HG03103 (cell line): ENCODE data around the gene NEO1.

Source experiments
- ATAC-seq: cut with Tn5 transposase; IDR thresholded peaks from one replicate; pipeline ENCODE4 v1.9.1; 2021; ENCODE audit warnings: low read depth; ENCODE audit not compliant: unreplicated experiment

NEO1 gene

DNA sequence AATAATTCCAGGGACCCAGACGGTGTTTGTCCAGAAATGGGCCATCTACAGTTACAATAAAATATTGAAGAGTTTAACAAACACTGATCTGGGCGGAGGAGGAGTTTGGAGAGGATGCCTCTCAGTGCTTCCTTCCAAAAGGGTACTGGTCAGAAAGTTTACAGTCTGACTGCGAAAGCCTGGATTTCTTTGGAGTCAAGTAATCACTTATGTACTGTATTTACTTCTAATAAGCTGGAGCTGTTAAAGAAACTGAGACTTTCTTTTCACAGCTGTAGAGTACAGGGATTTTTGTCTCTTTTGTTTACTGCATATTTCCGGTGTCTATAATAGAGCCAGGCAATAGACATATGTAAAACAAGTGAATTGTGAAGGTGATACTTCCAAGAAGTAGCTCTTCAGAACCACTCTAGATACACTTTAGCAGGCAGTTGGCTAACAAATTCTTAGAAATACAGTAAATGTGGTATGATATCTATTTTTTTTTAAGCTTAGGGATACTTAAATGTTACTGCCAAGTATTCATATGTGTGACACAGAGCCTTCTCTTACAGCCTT, 22.1 kb upstream of the NEO1 start:
- no peak for ATAC-seq

DNA sequence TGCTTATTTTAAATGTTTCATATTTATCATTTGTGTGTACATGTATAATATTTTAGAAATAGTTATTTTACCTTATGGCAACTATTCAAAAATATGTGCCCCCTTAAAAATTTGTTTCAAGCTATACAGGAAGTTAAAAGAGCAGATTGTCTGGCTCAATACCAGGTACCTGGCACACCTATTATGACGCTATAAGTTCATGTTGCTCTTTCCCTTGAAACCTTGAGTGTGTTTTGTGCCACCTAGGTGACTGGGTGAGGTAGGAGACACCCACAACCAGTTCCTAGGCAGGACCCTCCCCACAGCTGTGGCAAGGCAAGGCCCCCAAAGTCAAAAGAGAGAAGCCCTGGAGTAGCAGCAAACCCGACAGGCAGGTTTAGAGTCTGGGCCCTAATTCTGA, 20.6 kb upstream of the NEO1 start:
- ATAC-seq, result no peak

GRCh38 chr15:73033611-73034010, 18.7 kb upstream of the NEO1 start:
- no peak for ATAC-seq

DNA sequence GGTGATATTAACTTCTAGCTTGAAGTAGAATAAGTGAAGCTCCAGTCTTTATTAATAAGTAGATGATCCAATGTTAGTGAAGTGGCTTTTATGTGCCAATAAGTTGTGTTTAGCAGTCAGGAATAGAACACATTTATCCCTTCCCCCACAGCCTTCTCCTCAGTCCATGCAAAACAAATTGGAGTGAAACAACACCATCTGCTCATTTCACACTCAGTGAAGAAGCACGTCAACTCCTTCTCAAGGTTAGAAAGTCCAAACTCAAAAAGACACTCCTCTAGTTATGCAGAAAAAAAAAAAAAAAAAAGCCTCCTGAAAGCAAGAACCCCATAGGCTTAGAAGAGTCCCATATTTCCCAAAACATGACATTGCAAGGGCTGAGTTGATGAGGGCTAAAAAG, 18.0 kb upstream of the NEO1 start:
- ATAC-seq, result no peak

DNA sequence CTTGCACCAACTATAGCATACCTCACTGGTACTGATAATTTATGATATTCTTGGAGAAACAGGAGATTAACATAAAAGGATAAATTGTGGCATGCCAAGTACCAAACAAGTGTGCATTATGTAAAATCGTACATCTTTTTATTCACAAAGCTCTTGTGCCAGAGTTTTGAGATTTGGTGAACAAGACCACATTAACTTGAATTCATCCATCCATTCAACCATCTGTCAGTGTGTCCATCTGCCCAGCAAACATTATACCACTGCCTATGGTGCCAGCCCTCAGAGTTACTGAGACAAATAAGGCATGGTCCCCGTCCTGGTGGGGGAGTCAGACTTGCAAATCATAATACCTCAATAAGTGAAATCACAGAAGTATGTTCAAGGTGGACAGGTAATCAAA, 17.0 kb upstream of the NEO1 start:
- ATAC-seq, result no peak

DNA sequence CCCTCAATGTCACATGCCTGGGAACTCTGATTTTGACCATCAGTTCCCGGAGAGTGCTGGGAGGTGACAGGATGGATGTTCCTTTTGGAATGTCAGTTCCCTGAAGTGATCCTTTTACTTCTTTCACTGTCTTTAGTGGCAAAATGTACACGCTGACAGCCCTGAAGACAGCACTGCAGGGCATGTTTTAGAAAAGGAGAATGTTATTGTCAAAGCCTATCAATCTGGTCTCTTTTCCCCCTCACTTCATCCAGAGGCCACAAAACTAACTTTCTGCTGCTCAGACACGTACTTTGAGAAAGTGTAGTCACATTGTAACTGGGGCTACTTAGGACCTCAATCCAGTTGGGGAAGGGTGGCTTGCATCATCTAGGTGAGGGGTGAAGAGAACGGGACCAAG, 14.0 kb upstream of the NEO1 start:
- ATAC-seq, result no peak

DNA sequence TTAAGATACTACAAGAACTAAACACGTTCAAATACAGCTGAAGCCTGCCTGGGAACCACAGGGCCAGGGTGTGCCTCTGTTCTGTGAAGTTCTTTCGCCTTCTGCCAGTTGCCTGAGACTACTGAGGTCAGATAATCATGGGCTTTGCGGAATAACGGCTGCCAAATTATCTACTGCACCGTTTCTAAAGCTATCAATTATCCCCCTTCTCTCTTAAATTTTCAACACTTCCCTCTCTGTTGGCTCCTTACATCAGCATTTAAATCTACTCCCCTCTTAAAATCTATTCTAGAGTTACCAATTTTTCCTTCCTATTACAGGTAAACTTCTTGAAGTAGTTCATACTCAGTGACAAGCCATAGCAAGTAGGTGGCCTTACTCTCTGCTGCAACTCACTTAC, 6.2 kb upstream of the NEO1 start:
- no peak for ATAC-seq

GRCh38 chr15:73047882-73048281, 4.4 kb upstream of the NEO1 start:
- no peak for ATAC-seq

GRCh38 chr15:73048624-73049295, 3.5 kb upstream of the NEO1 start:
- no peak for ATAC-seq

DNA sequence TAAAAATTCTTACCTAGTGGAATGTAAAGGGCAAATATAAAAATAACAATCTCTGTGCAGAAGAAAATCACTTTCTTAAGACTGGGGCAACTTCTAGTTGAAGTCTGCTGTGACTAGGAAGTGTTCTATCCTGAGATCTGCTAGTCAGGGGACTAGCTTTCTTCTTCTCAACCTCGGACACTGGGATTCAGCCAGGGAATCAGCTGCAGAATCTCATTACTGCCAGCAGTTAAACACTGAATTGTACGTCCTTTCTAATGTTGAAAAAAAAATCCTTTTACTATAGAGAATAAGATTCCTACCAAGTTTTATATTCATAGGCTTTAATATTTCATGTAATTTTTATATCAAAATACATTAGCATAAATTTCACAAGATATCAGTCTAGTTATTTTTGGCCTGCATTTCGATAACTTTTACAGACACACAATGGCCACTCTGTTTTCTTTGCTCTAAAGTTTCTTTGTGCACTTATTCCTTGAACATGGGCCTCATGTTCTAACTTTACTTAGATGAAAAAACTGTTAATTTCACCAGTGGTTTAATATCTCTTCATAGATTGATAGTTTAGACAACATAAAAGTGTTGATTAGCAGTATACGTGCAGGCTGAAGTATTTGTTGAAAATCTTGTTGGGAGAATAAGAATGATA, 2.6 kb upstream of the NEO1 start:
- no peak for ATAC-seq

GRCh38 chr15:73050561-73051295, 1.5 kb upstream of the NEO1 start:
- no peak for ATAC-seq

- ATAC-seq, result no peak
These were observed 864 bp upstream of the NEO1 start for GRCh38 chr15:73051391-73051806.

DNA sequence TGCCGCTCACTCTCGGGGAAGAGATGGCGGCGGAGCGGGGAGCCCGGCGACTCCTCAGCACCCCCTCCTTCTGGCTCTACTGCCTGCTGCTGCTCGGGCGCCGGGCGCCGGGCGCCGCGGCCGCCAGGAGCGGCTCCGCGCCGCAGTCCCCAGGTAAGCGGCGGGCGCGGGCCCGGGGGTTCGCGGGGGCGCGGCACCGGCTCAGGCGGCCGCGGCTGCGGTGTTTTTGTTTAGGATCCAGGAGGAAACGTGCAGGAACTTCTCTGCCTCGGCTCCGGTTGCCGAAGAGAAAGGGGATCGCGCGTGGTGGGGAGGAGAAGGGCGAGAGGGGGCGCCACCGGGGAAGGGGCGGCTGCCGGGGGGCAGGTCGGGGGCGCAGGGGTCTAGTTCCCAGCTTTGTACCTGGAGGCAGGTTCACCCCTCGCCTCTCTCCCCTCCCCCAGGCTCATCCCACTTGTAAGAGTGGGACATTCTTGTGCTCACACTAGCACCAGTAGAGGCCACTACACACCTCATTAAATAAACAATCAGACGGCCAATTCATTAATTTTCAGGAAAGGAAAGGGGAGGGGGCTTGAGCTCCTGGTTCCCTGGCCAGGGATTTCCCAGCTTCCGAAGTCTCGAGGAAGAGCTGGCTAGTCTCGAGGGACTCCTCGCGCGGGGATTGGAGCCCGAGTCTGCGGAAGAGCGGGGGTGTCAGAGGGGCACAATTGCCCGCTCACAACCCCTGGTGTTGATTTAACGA, 562 bp downstream of the NEO1 start:
- ATAC-seq, result peak; percentile 18

- ATAC-seq, result no peak
These were observed 1.1 kb downstream of the NEO1 start for GRCh38 chr15:73053398-73053723.

DNA sequence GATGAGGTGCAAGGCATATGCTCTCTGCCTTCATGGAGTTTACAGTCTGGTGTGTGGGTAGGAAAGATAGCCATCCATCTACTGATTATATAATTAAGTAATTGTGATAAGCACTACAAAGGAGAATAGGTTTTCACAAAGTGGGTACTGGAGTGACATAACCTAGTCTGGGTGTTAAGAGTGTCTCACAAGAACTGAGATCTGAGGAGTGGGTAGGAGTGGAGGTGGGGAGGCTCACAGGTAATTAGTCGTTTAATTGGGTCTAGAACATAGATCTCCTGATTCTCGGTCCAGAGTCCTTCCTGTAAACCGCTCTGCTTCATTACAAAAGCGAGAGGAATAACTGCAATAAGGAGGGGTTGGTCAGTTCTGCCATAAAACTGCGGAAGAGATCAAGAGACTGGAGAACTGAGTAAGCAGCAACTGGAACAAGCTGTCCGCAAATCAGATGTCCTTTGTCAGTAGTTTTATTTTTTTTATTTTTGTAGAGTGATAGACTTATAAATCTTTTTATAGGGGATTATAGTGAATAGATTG, 2.2 kb downstream of the NEO1 start:
- no peak for ATAC-seq

- ATAC-seq, result no peak
These were observed 4.2 kb downstream of the NEO1 start for GRCh38 chr15:73056460-73056859.

GRCh38 chr15:73058437-73058836, 6.2 kb downstream of the NEO1 start:
- no peak for ATAC-seq

DNA sequence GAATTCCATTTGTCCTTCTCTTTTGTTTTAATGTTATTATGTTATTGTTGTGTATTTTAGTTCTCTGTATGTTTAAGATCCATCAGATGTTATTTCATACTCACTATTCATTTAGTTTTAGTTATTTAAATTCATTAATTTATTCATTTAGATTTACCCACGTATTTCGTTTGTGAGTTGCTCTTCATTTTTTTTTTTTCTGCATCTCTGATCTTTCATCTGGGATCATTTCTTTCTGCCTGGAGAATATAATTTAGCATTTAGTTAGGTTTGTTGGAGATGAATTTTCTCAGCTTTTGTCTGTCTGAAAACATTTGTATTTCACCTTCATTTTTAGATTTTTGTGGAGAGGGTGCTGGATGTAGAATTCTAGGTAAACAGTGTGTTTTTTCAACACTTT, 12.9 kb downstream of the NEO1 start:
- ATAC-seq, result no peak

GRCh38 chr15:73069109-73069508, 16.8 kb downstream of the NEO1 start:
- ATAC-seq, result no peak

DNA sequence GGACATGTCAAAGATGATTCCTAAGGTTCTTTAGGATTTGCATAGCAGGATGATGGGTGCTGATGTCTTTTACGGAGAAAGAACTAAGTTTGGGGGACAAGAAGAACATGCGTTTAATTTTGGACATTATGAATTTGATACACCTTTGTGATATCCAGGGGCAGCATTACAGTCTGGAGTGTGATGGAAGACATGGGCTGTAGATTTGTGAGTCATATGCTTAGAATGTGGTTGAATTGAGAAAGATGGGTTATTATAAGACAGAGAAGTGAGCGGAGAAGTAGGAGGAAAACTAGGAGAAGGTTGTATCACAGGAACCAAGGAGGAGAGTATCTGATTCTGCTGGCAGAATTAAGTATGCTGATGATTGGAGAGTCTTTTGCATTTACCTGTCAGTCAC, 20.6 kb downstream of the NEO1 start:
- ATAC-seq, result no peak

GRCh38 chr15:73074241-73074640, 22.0 kb downstream of the NEO1 start:
- no peak for ATAC-seq
